Progenitor cell of endocrine pancreas (in vitro differentiated cells): ENCODE results near the gene PGS1. TPM values are rescaled to one million over a fixed set of nuclear protein-coding genes. Genes with fewer than 3 reads are reported as not detected.

Experiments used
- DNase-seq: peaks from one replicate; pipeline ENCODE4 v3.0.0; 2021; ENCODE audit warnings: low spot score; ENCODE audit not compliant: unreplicated experiment
- H3K27ac Mint-ChIP-seq: 2 replicates; pipeline ENCODE4 v1.8.0; 2021; ENCODE audit warnings: mild to moderate bottlenecking, moderate library complexity, mixed read lengths
- H3K27me3 Mint-ChIP-seq: 2 replicates; pipeline ENCODE4 v1.8.0; 2021; ENCODE audit warnings: mixed read lengths
- H3K36me3 Mint-ChIP-seq: 2 replicates; pipeline ENCODE4 v1.8.0; 2022; ENCODE audit warnings: mixed read lengths; ENCODE audit not compliant: insufficient read depth
- H3K4me1 Mint-ChIP-seq: 2 replicates; pipeline ENCODE4 v1.8.0; 2021; ENCODE audit warnings: low read depth, mixed read lengths
- H3K4me3 Mint-ChIP-seq: 2 replicates; pipeline ENCODE4 v1.8.0; 2021; ENCODE audit warnings: low read depth, mild to moderate bottlenecking, moderate library complexity, mixed read lengths
- H3K9me3 Mint-ChIP-seq: 2 replicates; pipeline ENCODE4 v1.8.0; 2021; ENCODE audit warnings: low read depth, mixed read lengths
- CTCF ChIP-seq: fragments of 200-600 bp; sonication (generic); IDR thresholded peaks from one replicate; pipeline ENCODE4 v1.5.0; 2021; ENCODE audit warnings: antibody characterized with exemption, mild to moderate bottlenecking; ENCODE audit not compliant: unreplicated experiment
- total RNA-seq: library from RNA; stranded (reverse); gene quantifications from 2 replicates; pipeline ENCODE4 v1.2.1, GENCODE V29; 2021

The PGS1 gene
- total RNA-seq, 1 donor from 2014 or later: 66.1 TPM

- Mint-ChIP-seq H3K27me3 (no peaks in the 10 kb centered on the region), H3K9me3 (no peaks in the 10 kb centered on the region), H3K36me3 (peaks cover 30% of the 10 kb centered on the region), H3K27ac (no peak overlapping the region), H3K4me1 (no peaks in the 10 kb centered on the region), H3K4me3 (no peak overlapping the region)
- DNase-seq: no peak
- TF ChIP-seq CTCF: no peak
These were observed 23.4 kb downstream of the PGS1 start for GRCh38 chr17:78401891-78402290.

GRCh38 chr17:78403822-78404221 is 25.4 kb downstream of the PGS1 start:
- Mint-ChIP-seq H3K4me1 (peaks cover 3% of the 10 kb centered on the region), H3K36me3 (peaks cover 25% of the 10 kb centered on the region), H3K27ac (no peak overlapping the region), H3K9me3 (no peaks in the 10 kb centered on the region), H3K4me3 (no peak overlapping the region), H3K27me3 (no peaks in the 10 kb centered on the region)
- no peak for DNase-seq
- no peak for TF ChIP-seq CTCF

- Mint-ChIP-seq H3K4me3 (no peak overlapping the region), H3K4me1 (peaks cover 9% of the 10 kb centered on the region), H3K9me3 (no peaks in the 10 kb centered on the region), H3K27ac (no peak overlapping the region), H3K36me3 (peaks cover 13% of the 10 kb centered on the region), H3K27me3 (no peaks in the 10 kb centered on the region)
- TF ChIP-seq CTCF: no peak
- DNase-seq: no peak
These were observed 27.9 kb downstream of the PGS1 start for GRCh38 chr17:78406396-78406795.

GRCh38 chr17:78406920-78407319 is 28.5 kb downstream of the PGS1 start:
- Mint-ChIP-seq H3K9me3 (no peaks in the 10 kb centered on the region), H3K4me3 (no peak overlapping the region), H3K36me3 (peaks cover 12% of the 10 kb centered on the region), H3K4me1 (peaks cover 11% of the 10 kb centered on the region), H3K27ac (no peak overlapping the region), H3K27me3 (no peaks in the 10 kb centered on the region)
- TF ChIP-seq CTCF: no peak
- DNase-seq: no peak

GRCh38 chr17:78407387-78408000 is 29.0 kb downstream of the PGS1 start:
- no peak for TF ChIP-seq CTCF
- Mint-ChIP-seq H3K4me1 (peaks cover 15% of the 10 kb centered on the region), H3K9me3 (no peaks in the 10 kb centered on the region), H3K27me3 (no peaks in the 10 kb centered on the region), H3K36me3 (peaks cover 11% of the 10 kb centered on the region), H3K4me3 (no peak overlapping the region), H3K27ac (no peak overlapping the region)
- no peak for DNase-seq
